OCI-LY1 (cell line): ENCODE measurements around the gene MAGEA10.

Source experiments
- H2AFZ ChIP-seq: fragments of 200-600 bp; sonication (generic), shearing (Covaris generic); 2 replicates; pipeline ENCODE4 v1.6.0; 2014; ENCODE audit warnings: antibody characterized with exemption, mild to moderate bottlenecking, low read length
- H3F3A ChIP-seq: fragments of 200-600 bp; sonication (generic), shearing (Covaris generic); 2 replicates; pipeline ENCODE4 v1.6.0; 2014; ENCODE audit warnings: mild to moderate bottlenecking, antibody characterized with exemption, low read length, moderate library complexity; ENCODE audit not compliant: insufficient read depth
- H3K27ac ChIP-seq: fragments of 200-600 bp; sonication (generic); 2 replicates; pipeline ENCODE4 v1.5.1; 2014; ENCODE audit warnings: low read length, mixed run types, mild to moderate bottlenecking, low read depth; ENCODE audit not compliant: poor library complexity, severe bottlenecking
- H3K27me3 ChIP-seq: fragments of 200-600 bp; sonication (generic); 2 replicates; pipeline ENCODE4 v1.6.0; 2014; ENCODE audit warnings: antibody characterized with exemption, mild to moderate bottlenecking, low read length, moderate library complexity; ENCODE audit not compliant: insufficient read depth
- H3K36me3 ChIP-seq: fragments of 200-600 bp; sonication (generic); 2 replicates; pipeline ENCODE4 v1.6.1; 2014; ENCODE audit warnings: mild to moderate bottlenecking, antibody characterized with exemption, low read length, moderate library complexity, mixed read lengths; ENCODE audit not compliant: insufficient read depth
- H3K4me1 ChIP-seq: fragments of 200-600 bp; sonication (generic); 2 replicates; pipeline ENCODE4 v1.5.1; 2014; ENCODE audit warnings: mild to moderate bottlenecking, low read length, moderate library complexity; ENCODE audit not compliant: insufficient read depth, severe bottlenecking
- H3K4me2 ChIP-seq: fragments of 200-600 bp; sonication (generic), shearing (Covaris generic); 2 replicates; pipeline ENCODE4 v1.6.1; 2014; ENCODE audit warnings: low read length
- H3K4me3 ChIP-seq: fragments of 200-600 bp; sonication (generic); 2 replicates; pipeline ENCODE4 v1.5.1; 2014; ENCODE audit warnings: low read length, low read depth, mild to moderate bottlenecking, mixed read lengths; ENCODE audit not compliant: poor library complexity, severe bottlenecking
- H3K79me2 ChIP-seq: fragments of 200-600 bp; shearing (Covaris generic); 2 replicates; pipeline ENCODE4 v1.6.1; 2016; ENCODE audit warnings: mixed run types, low read length, mixed read lengths; ENCODE audit not compliant: insufficient read depth
- H3K9ac ChIP-seq: fragments of 200-600 bp; sonication (generic), shearing (Covaris generic); 2 replicates; pipeline ENCODE4 v1.6.1; 2014; ENCODE audit warnings: mild to moderate bottlenecking, low read length, mixed read lengths
- H3K9me2 ChIP-seq: fragments of 200-600 bp; sonication (generic), shearing (Covaris generic); 2 replicates; pipeline ENCODE4 v1.6.1; 2014; ENCODE audit warnings: low read depth, mild to moderate bottlenecking, low read length, mixed read lengths
- H3K9me3 ChIP-seq: fragments of 200-600 bp; shearing (Covaris generic); 2 replicates; pipeline ENCODE4 v1.6.1; 2014; ENCODE audit warnings: low read length, mixed read lengths
- H4K20me1 ChIP-seq: fragments of 200-600 bp; sonication (generic), shearing (Covaris generic); 2 replicates; pipeline ENCODE4 v1.6.0; 2016; ENCODE audit warnings: mild to moderate bottlenecking, low read length; ENCODE audit not compliant: insufficient read depth
- EZH2 ChIP-seq: fragments of 200-600 bp; sonication (generic), shearing (Covaris generic); IDR thresholded peaks from 2 replicates; pipeline ENCODE4 v1.8.0; 2017; ENCODE audit warnings: borderline replicate concordance, mixed run types, mild to moderate bottlenecking, antibody characterized with exemption, low read length, moderate library complexity, mixed read lengths
- TF ChIP-seq, protein P1 (sequence below): fragments of 200-600 bp; sonication (generic), shearing (Covaris generic); IDR thresholded peaks from 2 replicates; pipeline ENCODE4 v1.5.1; 2017; ENCODE audit warnings: mild to moderate bottlenecking, antibody characterized with exemption, low read length, moderate library complexity, mixed read lengths

Gene MAGEA10

DNA sequence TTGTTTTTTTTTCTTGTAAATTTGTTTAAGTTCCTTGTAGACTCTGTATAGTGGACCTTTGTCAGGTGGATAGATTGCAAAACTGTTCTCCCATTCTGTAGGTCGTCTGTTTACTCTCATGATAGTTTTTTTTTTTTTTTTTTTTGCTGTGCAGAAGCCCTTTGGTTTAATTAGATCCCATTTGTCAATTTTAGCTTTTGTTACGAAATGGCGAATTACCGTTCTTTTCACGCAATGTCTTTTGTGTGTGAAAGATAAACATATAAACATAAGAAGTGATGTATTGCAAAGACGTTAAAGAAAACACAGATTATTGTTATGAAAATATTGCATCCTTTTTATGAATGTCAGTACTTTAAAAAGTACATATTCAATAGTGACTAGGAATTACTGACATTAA is 34.5 kb downstream of the MAGEA10 start:
- no peaks in the 10 kb centered on the region for H3K9me3 ChIP-seq
- H3K27me3 ChIP-seq = no peaks in the 10 kb centered on the region
- no peaks in the 10 kb centered on the region for H3F3A ChIP-seq
- no peak for TF ChIP-seq EZH2
- TF ChIP-seq, protein P1, sequence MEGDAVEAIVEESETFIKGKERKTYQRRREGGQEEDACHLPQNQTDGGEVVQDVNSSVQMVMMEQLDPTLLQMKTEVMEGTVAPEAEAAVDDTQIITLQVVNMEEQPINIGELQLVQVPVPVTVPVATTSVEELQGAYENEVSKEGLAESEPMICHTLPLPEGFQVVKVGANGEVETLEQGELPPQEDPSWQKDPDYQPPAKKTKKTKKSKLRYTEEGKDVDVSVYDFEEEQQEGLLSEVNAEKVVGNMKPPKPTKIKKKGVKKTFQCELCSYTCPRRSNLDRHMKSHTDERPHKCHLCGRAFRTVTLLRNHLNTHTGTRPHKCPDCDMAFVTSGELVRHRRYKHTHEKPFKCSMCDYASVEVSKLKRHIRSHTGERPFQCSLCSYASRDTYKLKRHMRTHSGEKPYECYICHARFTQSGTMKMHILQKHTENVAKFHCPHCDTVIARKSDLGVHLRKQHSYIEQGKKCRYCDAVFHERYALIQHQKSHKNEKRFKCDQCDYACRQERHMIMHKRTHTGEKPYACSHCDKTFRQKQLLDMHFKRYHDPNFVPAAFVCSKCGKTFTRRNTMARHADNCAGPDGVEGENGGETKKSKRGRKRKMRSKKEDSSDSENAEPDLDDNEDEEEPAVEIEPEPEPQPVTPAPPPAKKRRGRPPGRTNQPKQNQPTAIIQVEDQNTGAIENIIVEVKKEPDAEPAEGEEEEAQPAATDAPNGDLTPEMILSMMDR = no peak
- H3K79me2 ChIP-seq = no peaks in the 10 kb centered on the region
- H2AFZ ChIP-seq = no peak overlapping the region
- H3K36me3 ChIP-seq = no peaks in the 10 kb centered on the region
- H3K4me1 ChIP-seq = no peaks in the 10 kb centered on the region
- H3K4me2 ChIP-seq = no peak overlapping the region
- H4K20me1 ChIP-seq = no peaks in the 10 kb centered on the region
- H3K9me2 ChIP-seq = no peaks in the 10 kb centered on the region
- no peak overlapping the region for H3K4me3 ChIP-seq
- H3K9ac ChIP-seq = no peak overlapping the region
- no peak overlapping the region for H3K27ac ChIP-seq

DNA sequence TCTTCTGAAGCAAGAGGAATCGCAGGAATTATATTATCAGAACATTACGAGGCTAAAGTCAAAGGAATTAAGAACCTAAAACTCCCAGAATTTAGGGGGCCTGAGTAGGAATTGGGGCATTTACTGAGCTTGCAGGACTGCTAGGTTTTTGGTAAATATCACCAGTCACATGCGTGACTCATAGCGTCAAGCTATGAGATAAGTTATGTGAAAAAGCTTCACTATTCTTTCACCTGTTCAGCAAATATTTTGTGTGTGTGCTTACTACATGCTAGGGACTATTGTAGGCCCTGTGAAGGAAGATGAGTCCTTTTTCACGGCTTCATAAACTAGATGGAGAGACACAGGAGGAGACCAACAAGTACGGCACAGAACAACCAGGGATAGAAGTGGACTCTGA is 52.2 kb downstream of the MAGEA10 start:
- Histone ChIP-seq H3K79me2 (no peaks in the 10 kb centered on the region), H3K4me1 (no peaks in the 10 kb centered on the region), H3K27ac (no peak overlapping the region), H3K36me3 (no peaks in the 10 kb centered on the region), H3K4me2 (no peak overlapping the region), H3K9me2 (no peaks in the 10 kb centered on the region), H3F3A (no peaks in the 10 kb centered on the region), H4K20me1 (no peaks in the 10 kb centered on the region), H2AFZ (no peak overlapping the region), H3K4me3 (no peak overlapping the region), H3K9me3 (no peaks in the 10 kb centered on the region), H3K27me3 (no peaks in the 10 kb centered on the region), H3K9ac (no peak overlapping the region)
- TF ChIP-seq, protein P1 = no peak
- TF ChIP-seq EZH2 = no peak
